Peyer's patch (tissue), 4 donors: ENCODE measurements around the gene ZNF74.

Source experiments
- POLR2A ChIP-seq, 2 donors: fragments of 450-650 bp; IDR thresholded peaks; one replicate each; pipeline ENCODE4 v1.5.1; 2017; ENCODE audit warnings: antibody characterized with exemption in 2 of 2, mild to moderate bottlenecking in 2 of 2, moderate library complexity in 2 of 2
- TF ChIP-seq, protein P1 (sequence below), 6 experiments: fragments of 450-650 bp in 4 of 6; fragments of 200-600 bp in 2 of 6; sonication (generic) in 1 of 6; IDR thresholded peaks; one replicate each; pipeline ENCODE4 v1.5.1; 2017 to 2019; ENCODE audit warnings: antibody characterized with exemption in 6 of 6, mild to moderate bottlenecking in 3 of 6, moderate library complexity in 1 of 6

DNA sequence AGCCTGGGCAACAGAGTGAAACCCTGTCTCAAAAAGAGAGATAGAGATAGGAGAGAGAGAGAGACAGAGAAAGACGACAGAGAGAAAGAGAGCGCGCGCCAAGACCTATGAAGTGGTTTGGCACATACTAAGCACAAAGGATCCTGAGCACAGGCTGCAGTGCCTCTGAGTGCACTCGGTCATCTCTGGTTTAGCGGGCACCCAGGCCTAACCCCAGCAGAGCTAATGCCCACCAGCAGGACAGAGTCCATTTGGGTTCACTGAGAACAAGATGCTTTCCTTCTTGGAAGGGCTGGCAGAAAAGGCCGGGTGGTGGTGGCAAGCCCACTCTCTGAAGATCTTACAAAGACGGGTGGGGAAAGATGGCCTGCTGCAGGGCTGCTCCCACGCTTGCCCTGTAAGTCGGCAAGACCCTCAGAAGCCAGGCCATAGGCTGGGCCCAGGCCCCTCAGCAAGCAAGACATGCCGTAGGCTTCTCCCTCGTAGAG lies 40.4 kb downstream of the ZNF74 start:
- TF ChIP-seq, protein P1, sequence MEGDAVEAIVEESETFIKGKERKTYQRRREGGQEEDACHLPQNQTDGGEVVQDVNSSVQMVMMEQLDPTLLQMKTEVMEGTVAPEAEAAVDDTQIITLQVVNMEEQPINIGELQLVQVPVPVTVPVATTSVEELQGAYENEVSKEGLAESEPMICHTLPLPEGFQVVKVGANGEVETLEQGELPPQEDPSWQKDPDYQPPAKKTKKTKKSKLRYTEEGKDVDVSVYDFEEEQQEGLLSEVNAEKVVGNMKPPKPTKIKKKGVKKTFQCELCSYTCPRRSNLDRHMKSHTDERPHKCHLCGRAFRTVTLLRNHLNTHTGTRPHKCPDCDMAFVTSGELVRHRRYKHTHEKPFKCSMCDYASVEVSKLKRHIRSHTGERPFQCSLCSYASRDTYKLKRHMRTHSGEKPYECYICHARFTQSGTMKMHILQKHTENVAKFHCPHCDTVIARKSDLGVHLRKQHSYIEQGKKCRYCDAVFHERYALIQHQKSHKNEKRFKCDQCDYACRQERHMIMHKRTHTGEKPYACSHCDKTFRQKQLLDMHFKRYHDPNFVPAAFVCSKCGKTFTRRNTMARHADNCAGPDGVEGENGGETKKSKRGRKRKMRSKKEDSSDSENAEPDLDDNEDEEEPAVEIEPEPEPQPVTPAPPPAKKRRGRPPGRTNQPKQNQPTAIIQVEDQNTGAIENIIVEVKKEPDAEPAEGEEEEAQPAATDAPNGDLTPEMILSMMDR (IDR thresholded peaks at IDR 0.05) = no peak
- no peak for TF ChIP-seq POLR2A (IDR thresholded peaks at IDR 0.05)
